ENCODE results near the gene GFAP.

The GFAP gene

GRCh38 chr17:44940317-44940716, 25.0 kb upstream of the GFAP start:
- H3K36me3 Mint-ChIP-seq (ENCODE audit: low read depth), result peaks cover 50% of the 10 kb centered on the region
- peaks cover 9% of the 10 kb centered on the region for H3K4me1 Mint-ChIP-seq

DNA sequence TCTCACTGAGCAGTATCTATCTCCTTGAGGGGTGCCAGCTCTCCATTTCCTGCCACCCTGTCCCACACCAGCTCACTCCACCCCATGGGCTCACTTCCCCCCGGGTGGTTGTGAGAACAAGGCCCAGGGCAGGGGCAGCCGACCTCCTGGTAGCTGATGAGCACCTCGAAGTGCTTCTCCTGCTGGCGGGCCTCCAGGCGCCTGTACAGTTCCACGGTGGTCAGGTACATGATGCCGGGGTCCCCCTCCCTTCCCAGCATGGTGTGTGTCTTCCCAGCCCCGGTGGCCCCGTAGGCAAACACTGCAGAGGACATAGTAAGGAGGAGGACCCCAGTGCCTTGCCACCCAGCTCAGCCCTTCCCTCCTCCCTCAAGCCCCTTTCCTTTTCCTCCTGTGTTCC, 19.8 kb upstream of the GFAP start:
- no peaks in the 10 kb centered on the region for H3K9me3 Mint-ChIP-seq
- peaks cover 2% of the 10 kb centered on the region for H3K4me1 Mint-ChIP-seq
- no peak overlapping the region for H3K27ac Mint-ChIP-seq
- ATAC-seq (no peak), DNase-seq (no peak)
- H3K27me3 Mint-ChIP-seq, result no peaks in the 10 kb centered on the region
- no peak overlapping the region for H3K4me3 Mint-ChIP-seq
- peaks cover 51% of the 10 kb centered on the region for H3K36me3 Mint-ChIP-seq (ENCODE audit: low read depth)

More at GRCh38 chr17:44940317-44940716, 25.0 kb upstream of the GFAP start:
- ATAC-seq (no peak), DNase-seq (no peak)
- Mint-ChIP-seq H3K27me3 (no peaks in the 10 kb centered on the region), H3K4me3 (no peak overlapping the region), H3K27ac (no peak overlapping the region), H3K9me3 (no peaks in the 10 kb centered on the region)

GRCh38 chr17:44934745-44935105, 19.4 kb upstream of the GFAP start:
- Mint-ChIP-seq H3K4me3 (no peak overlapping the region), H3K36me3 (ENCODE audit: low read depth) (peaks cover 51% of the 10 kb centered on the region), H3K9me3 (no peaks in the 10 kb centered on the region), H3K27me3 (no peaks in the 10 kb centered on the region), H3K27ac (no peak overlapping the region), H3K4me1 (peaks cover 2% of the 10 kb centered on the region)
- DNase-seq (no peak), ATAC-seq (no peak)

GRCh38 chr17:44933824-44934744, 18.8 kb upstream of the GFAP start:
- Mint-ChIP-seq H3K4me1 (no peaks in the 10 kb centered on the region), H3K9me3 (no peaks in the 10 kb centered on the region), H3K36me3 (ENCODE audit: low read depth) (peaks cover 50% of the 10 kb centered on the region), H3K27me3 (no peaks in the 10 kb centered on the region), H3K27ac (no peak overlapping the region), H3K4me3 (no peak overlapping the region)
- ATAC-seq, result no peak
- DNase-seq, result no peak

- DNase-seq (no peak), ATAC-seq (no peak)
- no peaks in the 10 kb centered on the region for H3K9me3 Mint-ChIP-seq
- no peaks in the 10 kb centered on the region for H3K27me3 Mint-ChIP-seq
- no peaks in the 10 kb centered on the region for H3K4me1 Mint-ChIP-seq
- no peak overlapping the region for H3K27ac Mint-ChIP-seq
- H3K36me3 Mint-ChIP-seq (ENCODE audit: low read depth), result peaks cover 46% of the 10 kb centered on the region
- H3K4me3 Mint-ChIP-seq, result no peak overlapping the region
These were observed 17.4 kb upstream of the GFAP start for GRCh38 chr17:44932787-44933097.

DNA sequence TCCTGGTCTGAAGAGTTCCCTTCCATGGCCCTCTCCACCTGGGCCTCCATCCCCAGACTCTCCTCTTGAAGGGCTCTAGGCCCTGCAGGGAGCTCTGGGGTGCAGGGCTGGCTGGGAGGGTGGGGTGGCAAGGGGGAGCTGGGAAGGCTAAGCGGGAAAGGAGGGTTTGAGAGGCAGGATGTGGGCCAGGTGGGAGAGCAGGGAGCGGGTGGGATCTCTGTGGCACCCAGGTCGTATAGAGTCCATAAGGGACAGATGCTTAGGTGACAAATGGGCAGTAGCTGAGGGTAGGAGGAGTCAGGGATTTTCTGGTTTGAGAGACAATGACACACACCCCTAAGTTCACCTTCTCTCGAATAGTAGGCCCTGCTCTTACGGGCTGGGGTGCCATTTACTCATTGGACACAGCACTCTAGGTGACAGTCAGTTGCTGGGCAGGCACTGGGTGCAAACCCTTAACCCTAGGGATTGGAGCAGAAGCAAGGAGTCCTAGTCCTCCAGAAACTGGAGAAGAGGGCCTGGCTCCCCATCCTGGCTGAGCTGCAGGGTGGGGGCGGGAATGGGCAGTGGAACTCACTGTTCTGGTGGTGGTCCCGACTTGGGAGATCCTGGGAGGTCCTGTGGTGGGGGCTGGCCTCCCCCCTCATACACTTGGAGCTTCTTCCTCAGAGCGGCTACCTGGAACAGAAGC, 16.9 kb upstream of the GFAP start:
- Mint-ChIP-seq H3K36me3 (ENCODE audit: low read depth) (peaks cover 46% of the 10 kb centered on the region), H3K27ac (no peak overlapping the region), H3K27me3 (no peaks in the 10 kb centered on the region), H3K4me3 (no peak overlapping the region), H3K9me3 (no peaks in the 10 kb centered on the region), H3K4me1 (no peaks in the 10 kb centered on the region)
- DNase-seq (no peak), ATAC-seq (no peak)

- ATAC-seq (no peak), DNase-seq (no peak)
- no peaks in the 10 kb centered on the region for H3K9me3 Mint-ChIP-seq
- H3K4me3 Mint-ChIP-seq, result no peak overlapping the region
- peaks cover 42% of the 10 kb centered on the region for H3K36me3 Mint-ChIP-seq (ENCODE audit: low read depth)
- H3K27me3 Mint-ChIP-seq, result no peaks in the 10 kb centered on the region
- H3K4me1 Mint-ChIP-seq, result no peaks in the 10 kb centered on the region
- H3K27ac Mint-ChIP-seq, result no peak overlapping the region
These were observed 16.1 kb upstream of the GFAP start for GRCh38 chr17:44931376-44931775.

DNA sequence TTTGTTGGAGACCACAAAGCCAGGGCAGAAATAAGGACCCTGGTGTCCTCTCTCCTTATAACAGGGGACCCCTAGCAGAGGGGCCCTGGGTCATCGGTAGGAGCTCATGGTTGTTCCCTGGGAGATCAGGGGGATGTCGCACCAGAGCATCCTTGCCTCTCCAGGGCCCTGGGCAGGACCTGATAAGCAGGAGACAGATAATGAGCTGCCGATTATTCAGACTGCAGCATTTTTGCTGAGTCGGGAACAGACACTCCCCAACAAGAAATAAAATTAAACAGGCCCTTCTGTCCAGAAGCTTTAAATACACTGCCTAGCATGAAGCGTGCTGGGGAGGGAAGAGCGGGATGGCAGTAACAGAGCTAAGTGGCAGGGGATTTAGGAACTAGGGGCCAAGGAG, 15.4 kb upstream of the GFAP start:
- Mint-ChIP-seq H3K27me3 (no peaks in the 10 kb centered on the region), H3K27ac (no peak overlapping the region), H3K36me3 (ENCODE audit: low read depth) (peaks cover 43% of the 10 kb centered on the region), H3K4me3 (no peak overlapping the region), H3K9me3 (no peaks in the 10 kb centered on the region), H3K4me1 (no peaks in the 10 kb centered on the region)
- ATAC-seq (no peak), DNase-seq (no peak)

DNA sequence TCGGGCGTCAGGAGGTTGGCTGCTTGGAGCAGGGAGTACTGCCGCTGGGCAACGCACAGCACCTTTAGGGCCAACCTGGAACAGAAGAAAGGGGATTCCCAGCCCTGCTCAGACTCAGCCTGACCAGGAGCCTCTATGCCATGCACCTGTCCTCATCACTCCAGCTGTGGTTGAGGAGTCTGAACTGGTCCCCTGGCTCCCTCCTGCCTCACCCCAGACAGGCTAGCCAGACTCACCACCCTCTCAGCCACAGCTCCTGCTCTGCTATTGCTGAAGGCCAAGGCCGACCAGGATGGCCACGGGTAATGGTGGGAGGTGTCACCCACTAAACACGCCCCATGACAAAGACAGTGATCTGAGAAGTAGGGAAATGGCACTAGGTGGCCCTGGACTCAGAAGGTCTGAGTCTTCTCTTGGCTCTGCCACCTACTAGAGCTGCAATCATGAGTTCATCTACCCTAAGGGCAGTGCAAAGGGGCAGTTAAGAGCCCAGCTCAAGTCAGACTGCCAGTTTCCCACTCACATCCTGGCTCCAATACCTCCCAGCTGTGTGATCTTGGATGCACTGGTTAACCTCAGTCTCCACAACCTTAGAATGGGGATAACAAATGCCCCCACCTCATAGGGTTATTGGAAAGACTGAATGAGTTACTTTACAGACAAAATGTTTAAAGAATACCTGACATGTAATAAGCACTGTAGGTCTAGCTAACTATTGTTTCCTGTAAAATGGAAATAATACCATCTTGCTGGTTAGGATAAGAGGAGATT, 13.8 kb upstream of the GFAP start:
- no peaks in the 10 kb centered on the region for H3K4me1 Mint-ChIP-seq
- H3K36me3 Mint-ChIP-seq (ENCODE audit: low read depth), result peaks cover 38% of the 10 kb centered on the region
- H3K27ac Mint-ChIP-seq, result no peak overlapping the region
- H3K27me3 Mint-ChIP-seq, result no peaks in the 10 kb centered on the region
- no peak overlapping the region for H3K4me3 Mint-ChIP-seq
- DNase-seq (no peak), ATAC-seq (no peak)
- no peaks in the 10 kb centered on the region for H3K9me3 Mint-ChIP-seq

GRCh38 chr17:44928136-44928535, 12.8 kb upstream of the GFAP start:
- no peaks in the 10 kb centered on the region for H3K4me1 Mint-ChIP-seq
- no peaks in the 10 kb centered on the region for H3K9me3 Mint-ChIP-seq
- H3K27ac Mint-ChIP-seq, result no peak overlapping the region
- no peaks in the 10 kb centered on the region for H3K27me3 Mint-ChIP-seq
- H3K36me3 Mint-ChIP-seq (ENCODE audit: low read depth), result peaks cover 30% of the 10 kb centered on the region
- DNase-seq (no peak), ATAC-seq (no peak)
- H3K4me3 Mint-ChIP-seq, result no peak overlapping the region

DNA sequence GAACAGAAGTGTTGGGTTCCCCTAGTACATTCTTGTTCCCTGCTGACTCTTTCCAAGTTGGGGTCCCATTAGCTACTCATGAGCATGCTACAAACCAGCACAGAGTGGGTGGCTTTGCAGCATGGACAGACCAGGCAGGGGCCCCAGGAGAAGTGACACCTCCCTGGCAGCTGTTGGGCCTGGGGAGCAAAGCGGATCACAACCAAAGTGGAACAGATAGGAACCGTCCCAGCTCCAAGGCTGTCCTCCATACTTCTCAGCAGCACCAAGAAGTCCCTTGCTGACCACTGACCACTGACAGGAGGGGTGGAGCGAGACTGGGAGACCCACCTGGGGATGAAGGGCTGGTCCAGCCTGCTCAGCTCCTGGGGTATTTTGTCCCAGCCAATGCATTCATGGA, 12.4 kb upstream of the GFAP start:
- Mint-ChIP-seq H3K4me1 (no peaks in the 10 kb centered on the region), H3K36me3 (ENCODE audit: low read depth) (peaks cover 30% of the 10 kb centered on the region), H3K27ac (no peak overlapping the region), H3K27me3 (no peaks in the 10 kb centered on the region), H3K4me3 (no peak overlapping the region), H3K9me3 (no peaks in the 10 kb centered on the region)
- ATAC-seq (no peak), DNase-seq (no peak)

- Mint-ChIP-seq H3K27ac (no peak overlapping the region), H3K27me3 (no peaks in the 10 kb centered on the region), H3K4me1 (no peaks in the 10 kb centered on the region), H3K9me3 (no peaks in the 10 kb centered on the region), H3K36me3 (ENCODE audit: low read depth) (peaks cover 28% of the 10 kb centered on the region), H3K4me3 (no peak overlapping the region)
- DNase-seq (no peak), ATAC-seq (no peak)
These were observed 11.7 kb upstream of the GFAP start for GRCh38 chr17:44926821-44927525.

DNA sequence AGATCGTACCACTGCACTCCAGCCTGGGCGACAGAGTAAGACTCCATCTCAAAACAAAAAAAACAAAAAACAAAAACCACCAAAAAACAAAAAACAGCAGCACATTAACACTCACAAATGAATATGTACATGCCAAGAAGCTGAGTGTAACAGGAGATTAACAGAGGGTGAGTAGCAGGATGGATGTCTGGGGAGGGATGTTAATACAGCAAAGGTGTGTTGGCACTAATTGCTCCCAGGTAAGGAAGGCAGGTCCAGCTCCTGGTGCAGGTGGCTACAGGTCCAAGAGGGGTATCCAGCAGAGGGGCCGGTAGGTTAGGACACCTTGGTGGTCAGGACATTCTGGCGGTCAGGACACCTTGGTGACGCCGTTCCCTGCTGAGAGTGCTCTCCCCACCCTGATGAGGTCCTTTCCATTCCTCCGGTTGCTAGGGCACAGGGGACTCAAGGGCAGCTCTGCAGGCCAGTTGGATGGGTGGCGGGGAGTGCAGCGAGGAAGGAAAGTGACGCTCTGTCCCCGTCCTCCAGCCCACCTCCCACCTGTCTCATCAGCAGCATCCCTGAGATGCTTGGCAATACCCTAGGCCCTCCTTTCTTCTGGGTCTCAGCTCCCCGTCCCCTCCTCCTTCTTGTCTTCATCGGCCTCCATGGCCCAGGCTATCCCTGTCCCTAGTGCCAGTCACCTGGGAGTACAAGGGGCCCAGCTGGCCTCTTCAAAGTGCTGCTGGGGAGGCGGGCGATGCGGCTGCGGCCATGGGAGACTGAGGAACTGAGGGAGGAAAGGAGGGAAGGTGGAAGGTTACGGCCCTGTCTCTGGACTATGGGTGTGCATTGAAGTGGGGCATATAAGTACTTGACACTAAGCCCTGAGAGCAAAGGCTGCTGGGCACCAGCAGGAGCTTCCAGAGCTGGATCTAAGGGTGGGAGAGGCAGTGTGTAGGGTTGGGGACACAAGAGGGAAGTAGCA, 10.7 kb upstream of the GFAP start:
- Mint-ChIP-seq H3K4me3 (no peak overlapping the region), H3K36me3 (ENCODE audit: low read depth) (peaks cover 20% of the 10 kb centered on the region), H3K27ac (peak overlapping the region; percentile 11), H3K9me3 (no peaks in the 10 kb centered on the region), H3K4me1 (no peaks in the 10 kb centered on the region), H3K27me3 (no peaks in the 10 kb centered on the region)
- DNase-seq (no peak), ATAC-seq (no peak)

Data from activated naive CD8-positive, alpha-beta T cell treated with anti-CD3 and anti-CD28 coated beads, Interleukin-2, amount 50 U/mL, for 24 hours (primary cell).